Gastroesophageal sphincter (tissue), 4 donors: ENCODE measurements around the gene SMARCA2. TPM values are rescaled to one million over a fixed set of nuclear protein-coding genes. Genes with fewer than 3 reads are reported as not detected.

ENCODE experiments used
- ATAC-seq: fragments of 150-250 bp; one replicate; pipeline ENCODE4 v1.9.1; 2016; ENCODE audit warnings: mild to moderate bottlenecking, moderate library complexity
- H3K27ac ChIP-seq, 4 donors: fragments of 200-600 bp; sonication (generic) in 3 of 4; 1 replicate in 3 of 4; 2 replicates in 1 of 4; pipeline ENCODE4 v1.5.1; 2016 to 2019
- H3K27me3 ChIP-seq: fragments of 200-600 bp; sonication (generic); one replicate; pipeline ENCODE4 v1.5.1; 2019
- H3K36me3 ChIP-seq, 2 donors: fragments of 200-600 bp; sonication (generic); one replicate each; pipeline ENCODE4 v1.5.1; 2019; ENCODE audit warnings: control low read depth in 1 of 2
- H3K4me1 ChIP-seq, 3 donors: fragments of 200-600 bp; sonication (generic); 1 replicate in 2 of 3; 2 replicates in 1 of 3; pipeline ENCODE4 v1.5.1; 2016 to 2019; ENCODE audit warnings: control low read depth in 2 of 3
- H3K4me3 ChIP-seq, 2 donors: fragments of 200-600 bp; sonication (generic); one replicate each; pipeline ENCODE4 v1.5.1; 2019; ENCODE audit warnings: mild to moderate bottlenecking in 1 of 2, moderate library complexity in 1 of 2
- H3K9me3 ChIP-seq, 3 donors: fragments of 200-600 bp; sonication (generic); one replicate each; pipeline ENCODE4 v1.5.1; 2017 to 2019; ENCODE audit warnings: control low read depth in 2 of 3
- EP300 ChIP-seq: sonication (generic); formaldehyde crosslinking; IDR thresholded peaks from one replicate; pipeline ENCODE4 v1.6.1; 2017; ENCODE audit warnings: antibody characterized with exemption, mild to moderate bottlenecking
- POLR2A ChIP-seq, 2 donors: fragments of 450-650 bp; IDR thresholded peaks; one replicate each; pipeline ENCODE4 v1.6.1; 2017; ENCODE audit warnings: antibody characterized with exemption in 2 of 2, mild to moderate bottlenecking in 2 of 2, moderate library complexity in 1 of 2
- POLR2AphosphoS5 ChIP-seq: sonication (generic); formaldehyde crosslinking; IDR thresholded peaks from one replicate; pipeline ENCODE4 v1.6.1; 2017; ENCODE audit warnings: antibody characterized with exemption
- WGBS, 2 donors: methylation state at CpG; one replicate each; pipeline ENCODE4 v1.1.5; 2018; ENCODE audit warnings: low coverage in 1 of 2; 5-methylcytosine and 5-hydroxymethylcytosine counted together
- total RNA-seq, 4 donors: library from RNA; depleted of rRNA; stranded (reverse); fragments of >200 nt; gene quantifications; one replicate each; pipeline ENCODE4 v1.1.0, GENCODE V29; 2016
- TF ChIP-seq, protein P1 (sequence below), 4 experiments: fragments of 200-600 bp in 2 of 4; fragments of 450-650 bp in 2 of 4; sonication (generic) in 1 of 4; IDR thresholded peaks; one replicate each; pipeline ENCODE4 v1.5.1; 2017 to 2019; ENCODE audit warnings: antibody characterized with exemption in 4 of 4, mild to moderate bottlenecking in 2 of 4, moderate library complexity in 2 of 4

SMARCA2 gene
- total RNA-seq, 4 donors from 2014 or later, result 90.5 to 133 (median 98.5) TPM

DNA sequence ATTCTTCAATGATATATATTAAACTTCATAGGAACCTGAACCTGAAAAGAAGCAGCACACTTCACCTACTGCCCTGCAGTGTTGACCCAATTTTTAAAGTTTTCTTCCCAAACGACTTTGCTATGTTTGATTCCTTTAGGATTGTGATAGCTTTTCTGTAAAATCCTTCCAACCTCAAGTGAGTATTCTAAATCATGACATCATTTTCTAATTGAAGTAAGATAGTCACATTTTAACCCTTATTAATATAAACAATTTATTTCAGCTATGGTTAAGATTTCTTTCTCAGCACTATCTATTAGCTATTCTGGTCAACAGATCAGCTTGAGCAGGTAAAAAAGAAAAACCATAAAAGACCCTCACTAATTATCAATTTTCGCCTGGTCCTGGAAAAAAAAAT lies 162.0 kb downstream of the SMARCA2 start:
- Histone ChIP-seq H3K4me1 (peaks cover 0 to 23% (median 0%) of the 10 kb centered on the region in 3 donors), H3K27ac (no peak overlapping the region), H3K36me3 (peaks cover 0 to 18% of the 10 kb centered on the region in 2 donors), H3K9me3 (no peaks in the 10 kb centered on the region), H3K4me3 (no peak overlapping the region), H3K27me3 (no peaks in the 10 kb centered on the region)
- TF ChIP-seq EP300 (no peak), POLR2AphosphoS5 (no peak), POLR2A (IDR thresholded peaks at IDR 0.05) (no peak)
- TF ChIP-seq, protein P1, sequence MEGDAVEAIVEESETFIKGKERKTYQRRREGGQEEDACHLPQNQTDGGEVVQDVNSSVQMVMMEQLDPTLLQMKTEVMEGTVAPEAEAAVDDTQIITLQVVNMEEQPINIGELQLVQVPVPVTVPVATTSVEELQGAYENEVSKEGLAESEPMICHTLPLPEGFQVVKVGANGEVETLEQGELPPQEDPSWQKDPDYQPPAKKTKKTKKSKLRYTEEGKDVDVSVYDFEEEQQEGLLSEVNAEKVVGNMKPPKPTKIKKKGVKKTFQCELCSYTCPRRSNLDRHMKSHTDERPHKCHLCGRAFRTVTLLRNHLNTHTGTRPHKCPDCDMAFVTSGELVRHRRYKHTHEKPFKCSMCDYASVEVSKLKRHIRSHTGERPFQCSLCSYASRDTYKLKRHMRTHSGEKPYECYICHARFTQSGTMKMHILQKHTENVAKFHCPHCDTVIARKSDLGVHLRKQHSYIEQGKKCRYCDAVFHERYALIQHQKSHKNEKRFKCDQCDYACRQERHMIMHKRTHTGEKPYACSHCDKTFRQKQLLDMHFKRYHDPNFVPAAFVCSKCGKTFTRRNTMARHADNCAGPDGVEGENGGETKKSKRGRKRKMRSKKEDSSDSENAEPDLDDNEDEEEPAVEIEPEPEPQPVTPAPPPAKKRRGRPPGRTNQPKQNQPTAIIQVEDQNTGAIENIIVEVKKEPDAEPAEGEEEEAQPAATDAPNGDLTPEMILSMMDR (IDR thresholded peaks at IDR 0.05), result no peak
- no peak for ATAC-seq
- WGBS, 2 donors, result 75 to 81% methylated on average over 2 of the region's 2 CpGs

DNA sequence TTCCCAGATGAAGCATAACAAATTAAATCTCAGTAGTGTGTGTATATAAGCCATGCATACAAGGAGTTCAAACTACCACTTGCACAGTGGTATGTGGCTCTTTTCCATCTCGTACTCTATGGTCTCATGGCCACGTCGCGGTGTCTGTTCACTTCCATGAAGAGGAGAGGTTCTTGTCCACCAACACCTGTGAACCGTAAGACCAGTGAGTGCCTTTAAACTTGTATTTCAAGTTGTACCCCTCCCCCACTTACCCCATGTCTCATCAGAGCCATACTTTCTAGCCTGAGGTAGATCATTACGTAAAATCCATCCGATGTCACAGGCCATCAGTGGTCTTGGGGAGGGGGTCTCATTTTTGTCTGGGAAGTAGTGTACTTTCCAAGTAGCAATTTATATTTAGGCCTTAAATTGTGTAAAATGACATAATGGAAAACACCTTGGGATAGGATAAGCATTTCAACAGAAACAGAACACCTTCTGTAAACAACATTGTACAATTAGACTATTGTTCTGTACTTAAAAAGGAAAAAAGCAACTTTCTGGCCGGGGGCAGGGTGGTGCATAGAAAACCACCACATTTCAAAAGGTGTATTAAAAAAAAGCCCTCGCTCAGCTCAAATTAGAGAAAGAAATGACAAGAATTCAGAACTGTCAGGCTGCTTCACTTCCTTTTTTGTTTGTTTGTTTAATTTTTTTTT lies 163.0 kb downstream of the SMARCA2 start:
- TF ChIP-seq POLR2AphosphoS5, result no peak
- TF ChIP-seq, protein P1 (IDR thresholded peaks at IDR 0.05), result no peak
- TF ChIP-seq POLR2A (IDR thresholded peaks at IDR 0.05), result no peak
- no peak for TF ChIP-seq EP300
- no peak overlapping the region for H3K27ac ChIP-seq
- H3K4me1 ChIP-seq, result peaks cover 0 to 23% (median 0%) of the 10 kb centered on the region in 3 donors
- WGBS, 2 donors, result 88 to 95% methylated on average over 6 to 7 of the region's 9 CpGs
- no peak overlapping the region for H3K4me3 ChIP-seq
- H3K36me3 ChIP-seq, result peaks cover 0 to 19% of the 10 kb centered on the region in 2 donors
- ATAC-seq, result no peak
- no peaks in the 10 kb centered on the region for H3K27me3 ChIP-seq
- no peaks in the 10 kb centered on the region for H3K9me3 ChIP-seq

DNA sequence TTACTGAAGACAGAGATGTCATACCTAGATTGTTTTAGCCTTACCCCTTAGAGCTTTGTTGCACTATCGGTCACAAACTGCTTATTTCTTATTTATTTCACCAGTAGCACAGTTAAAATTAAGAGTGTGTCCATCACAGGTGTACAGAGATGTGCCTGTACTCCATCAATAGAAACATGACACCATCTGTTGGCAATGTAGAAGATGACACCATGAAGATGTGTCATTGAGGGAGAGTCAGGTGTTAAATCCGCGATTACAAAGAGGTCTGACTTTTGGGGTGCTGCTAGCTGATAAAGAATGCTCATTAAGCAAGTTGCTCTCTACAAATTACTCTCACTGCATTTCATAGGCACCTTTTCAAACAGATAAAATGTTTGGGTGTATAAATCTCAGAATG lies 164.4 kb downstream of the SMARCA2 start:
- H3K27ac ChIP-seq, result no peak overlapping the region
- TF ChIP-seq POLR2AphosphoS5 (no peak), EP300 (no peak), POLR2A (IDR thresholded peaks at IDR 0.05) (no peak)
- TF ChIP-seq, protein P1 (IDR thresholded peaks at IDR 0.05), result no peak
- H3K4me1 ChIP-seq, result peaks cover 0 to 15% (median 0%) of the 10 kb centered on the region in 3 donors
- no peak for ATAC-seq
- 47 to 93% methylated on average over 3 of the region's 3 CpGs for WGBS, 2 donors
- no peak overlapping the region for H3K4me3 ChIP-seq
- no peaks in the 10 kb centered on the region for H3K9me3 ChIP-seq
- peaks cover 0 to 30% of the 10 kb centered on the region in 2 donors for H3K36me3 ChIP-seq
- H3K27me3 ChIP-seq, result no peaks in the 10 kb centered on the region

DNA sequence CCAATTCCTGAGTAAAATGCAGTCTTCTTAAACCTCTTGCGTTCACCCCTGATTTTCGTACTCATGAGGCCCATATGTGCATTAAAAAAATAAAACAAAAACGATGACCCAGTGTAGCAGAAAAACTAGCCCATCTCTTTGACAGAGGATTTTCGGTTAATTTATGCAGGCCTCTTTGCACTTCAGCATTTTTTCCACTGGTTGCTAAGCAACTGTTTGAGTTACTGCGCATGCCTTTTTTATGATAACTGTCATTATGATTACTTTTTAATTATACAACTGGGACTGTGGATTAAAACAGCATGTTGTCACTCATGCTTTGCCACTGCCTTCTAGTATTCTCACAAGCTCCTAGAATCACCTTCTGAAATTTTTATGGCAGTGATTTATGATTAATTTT lies 165.0 kb downstream of the SMARCA2 start:
- Histone ChIP-seq H3K9me3 (no peaks in the 10 kb centered on the region), H3K4me3 (no peak overlapping the region), H3K27ac (no peak overlapping the region), H3K27me3 (no peaks in the 10 kb centered on the region), H3K4me1 (peaks cover 0 to 14% (median 0%) of the 10 kb centered on the region in 3 donors), H3K36me3 (peaks cover 0 to 35% of the 10 kb centered on the region in 2 donors)
- no peak for ATAC-seq
- WGBS, 2 donors, result 16 to 55% methylated on average over 4 to 5 of the region's 5 CpGs
- no peak for TF ChIP-seq EP300
- TF ChIP-seq, protein P1 (IDR thresholded peaks at IDR 0.05), result peak in 1 of 4 experiments; percentile 8

DNA sequence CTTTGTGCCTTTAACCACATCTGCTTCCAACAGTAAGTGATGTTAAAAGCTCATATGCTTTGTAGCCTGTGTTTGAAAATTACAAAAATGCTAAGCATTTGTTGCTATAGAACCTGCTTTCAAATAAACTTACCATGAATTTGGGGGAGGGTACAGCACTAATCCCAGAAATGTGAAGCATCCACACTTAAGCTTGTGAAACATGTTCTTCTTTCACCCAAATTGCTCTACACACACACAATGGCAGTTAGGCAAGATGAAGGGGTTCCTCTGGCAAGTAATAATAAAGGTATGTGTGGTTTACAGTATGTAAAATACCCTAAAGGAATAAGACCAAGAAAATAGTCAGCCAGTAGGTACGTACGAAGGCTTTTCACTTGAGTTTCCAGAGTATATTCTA lies 165.6 kb downstream of the SMARCA2 start:
- Histone ChIP-seq H3K27ac (no peak overlapping the region), H3K36me3 (peaks cover 0 to 41% of the 10 kb centered on the region in 2 donors), H3K27me3 (no peaks in the 10 kb centered on the region), H3K9me3 (no peaks in the 10 kb centered on the region), H3K4me3 (no peak overlapping the region), H3K4me1 (peaks cover 0 to 14% (median 0%) of the 10 kb centered on the region in 3 donors)
- no peak for TF ChIP-seq POLR2AphosphoS5
- TF ChIP-seq, protein P1 (IDR thresholded peaks at IDR 0.05), result no peak
- no peak for TF ChIP-seq POLR2A (IDR thresholded peaks at IDR 0.05)
- TF ChIP-seq EP300, result no peak
- ATAC-seq, result no peak
- 82 to 91% methylated on average over 2 of the region's 2 CpGs for WGBS, 2 donors
